Motor neuron (in vitro differentiated cells): ENCODE results near the gene MAGI2. TPM values are rescaled to one million over a fixed set of nuclear protein-coding genes. Genes with fewer than 3 reads are reported as not detected.

Experiments
- ATAC-seq, 8 experiments: fragments of 200-7000 bp; cut with Tn5 transposase; replicated peaks in 6 of 8; 2 replicates each; pipeline ENCODE4 v1.8.0; 2021; ENCODE audit warnings: mild to moderate bottlenecking in 8 of 8, moderate library complexity in 8 of 8
- H3K27ac ChIP-seq, 2 donors: fragments of 250-450 bp; sonication (Bioruptor Pico); 2 replicates each; pipeline ENCODE4 v1.9.0; 2021; ENCODE audit warnings: antibody characterized with exemption in 2 of 2, mild to moderate bottlenecking in 2 of 2, moderate library complexity in 1 of 2
- H3K4me1 ChIP-seq, 2 donors: fragments of 250-450 bp; sonication (Bioruptor Pico); replicated peaks in 1 of 2; 2 replicates each; pipeline ENCODE4 v1.6.1; 2021; ENCODE audit warnings: antibody characterized with exemption in 2 of 2, mild to moderate bottlenecking in 2 of 2, moderate library complexity in 1 of 2
- H3K4me3 ChIP-seq, 5 donors: fragments of 250-450 bp; sonication (Bioruptor Pico); 2 replicates each; pipeline ENCODE4 v1.9.0; 2021; ENCODE audit warnings: antibody characterized with exemption in 5 of 5, mild to moderate bottlenecking in 5 of 5, moderate library complexity in 4 of 5
- WGBS, 10 experiments: fragments of 450-650 bp; shearing (Covaris generic); methylation state at CpG; one replicate each; pipeline ENCODE4 v1.0.0; 2022; 5-methylcytosine and 5-hydroxymethylcytosine counted together
- in situ Hi-C, 9 experiments: fragments of 400-800 bp; cut with MboI; loops; one replicate each; pipeline ENCODE4 v1.15.0; 2021; ENCODE audit warnings: low sequenced_read_pairs in 9 of 9, low pct_unique_long_range_greater_than_20kb in 2 of 9; ENCODE audit not compliant: unreplicated experiment in 9 of 9
- total RNA-seq, 8 experiments: library from RNA; unstranded; fragments of 300-600 nt; gene quantifications; 2 replicates each; pipeline versions ENCODE4 v1.2.3 to v1.2.4, GENCODE V29; 2022

The MAGI2 gene
- total RNA-seq, 8 experiments from 2014 or later = 8.8 to 81.9 (median 28.2) TPM

DNA sequence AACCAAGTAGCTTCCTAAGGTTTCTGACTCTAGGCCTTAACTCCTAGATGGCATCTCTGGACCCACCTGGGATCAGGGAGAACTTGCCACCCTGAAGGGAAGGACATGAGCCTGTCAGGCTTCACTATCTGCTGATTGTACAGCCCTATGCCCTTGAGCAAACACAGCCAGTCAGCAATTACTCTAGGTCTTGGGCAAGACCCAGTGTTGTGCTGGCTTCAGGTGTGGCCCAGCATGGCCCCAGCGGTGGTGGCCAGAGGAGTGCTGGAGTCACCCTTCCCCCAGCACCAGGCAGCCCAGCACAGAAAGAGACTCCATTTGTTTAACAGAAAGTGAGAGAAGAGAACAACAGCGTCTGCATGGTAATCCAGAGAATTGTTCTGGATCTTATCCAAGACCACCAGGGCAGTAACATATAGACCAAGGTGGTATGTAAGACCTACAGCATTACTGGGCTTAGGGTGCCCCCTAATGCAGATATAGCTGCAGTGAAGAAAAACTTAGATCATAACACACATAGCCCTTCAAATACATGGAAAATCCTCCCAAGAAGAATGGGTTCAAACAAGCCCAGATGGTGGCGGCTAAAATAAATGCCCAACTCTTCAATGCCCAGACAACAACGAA, 207.7 kb downstream of the MAGI2 start:
- in situ Hi-C loops = no loop called here
- Histone ChIP-seq H3K27ac (no peak overlapping the region), H3K4me1 (no peaks in the 10 kb centered on the region), H3K4me3 (no peak overlapping the region)
- no peak for ATAC-seq
- WGBS, 10 experiments = 42 to 86% (median 72%) methylated on average over 1 to 3 of the region's 4 CpGs; no CpG with 5 or more reads in 2 of the 10 experiments

GRCh38 chr7:79244482-79244881, 209.0 kb downstream of the MAGI2 start:
- Histone ChIP-seq H3K4me1 (no peaks in the 10 kb centered on the region), H3K4me3 (no peak overlapping the region), H3K27ac (no peak overlapping the region)
- no peak for ATAC-seq
- WGBS, 10 experiments = 0 to 100% (median 71%) methylated on average over 1 of the region's 1 CpG; no CpG with 5 or more reads in 3 of the 10 experiments
- in situ Hi-C loops = no loop called here

DNA sequence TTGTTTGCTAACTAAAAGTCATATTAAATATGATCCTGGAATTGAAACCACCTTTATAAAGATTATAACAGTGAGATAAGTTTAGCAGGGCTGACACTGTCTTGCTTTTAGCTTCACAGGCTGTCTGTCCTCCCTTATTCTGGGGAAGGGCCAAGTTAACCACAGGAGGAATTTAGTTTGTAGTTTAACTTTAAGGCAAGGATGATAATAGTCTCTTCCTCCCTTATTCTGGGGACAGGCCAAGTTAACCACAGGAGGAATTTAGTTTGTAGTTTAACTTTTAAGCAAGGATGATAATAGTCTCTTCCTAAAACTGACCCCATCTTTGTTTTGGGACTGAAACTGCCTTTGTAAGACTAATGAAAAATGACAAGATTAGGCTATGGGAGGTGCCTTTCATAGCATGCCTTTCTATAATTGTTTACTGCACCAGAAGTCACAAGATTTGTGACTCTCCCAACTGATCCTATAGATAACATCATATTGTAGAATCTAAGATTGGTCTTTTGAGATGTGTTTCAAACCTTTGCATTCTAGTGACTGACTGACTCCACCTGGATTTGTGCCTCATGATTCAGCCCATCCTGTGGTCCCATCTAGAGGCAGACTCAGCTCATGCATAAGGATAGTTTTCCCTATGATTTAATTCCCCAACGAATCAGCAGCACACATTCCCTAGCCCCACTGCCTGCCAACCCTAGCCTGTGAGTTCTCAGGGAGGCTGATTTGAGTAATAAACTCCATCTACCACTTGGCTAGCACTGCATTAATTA, 212.0 kb downstream of the MAGI2 start:
- in situ Hi-C loops = no loop called here
- peak in 2 of 8 experiments; percentile 32 to 65 for ATAC-seq

DNA sequence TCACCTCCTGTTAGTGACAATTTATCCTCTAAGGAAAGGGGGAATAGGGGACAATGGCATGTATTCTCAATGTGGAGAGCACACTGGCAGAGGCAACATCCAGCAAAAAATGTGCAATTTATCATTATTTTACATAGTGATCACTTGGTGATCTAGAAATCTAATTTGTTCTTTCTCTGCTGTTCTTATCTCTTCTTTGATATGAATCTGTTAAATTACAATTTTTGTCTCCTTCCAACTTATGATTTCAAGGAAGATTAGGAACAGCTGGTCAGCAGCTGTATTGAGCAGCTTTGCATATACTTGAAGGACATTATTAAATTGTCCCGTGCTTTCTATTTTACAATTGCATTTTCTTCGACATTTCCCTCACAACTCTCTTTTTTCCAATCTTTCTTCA, 213.1 kb downstream of the MAGI2 start:
- no peak overlapping the region for H3K27ac ChIP-seq
- no peak for ATAC-seq

More for the DNA sequence above, 212.0 kb downstream of the MAGI2 start:
- WGBS, 10 experiments = 20 to 100% (median 33%) methylated on average over 1 of the region's 1 CpG; no CpG with 5 or more reads in 5 of the 10 experiments
- H3K4me1 ChIP-seq = no peaks in the 10 kb centered on the region
- H3K4me3 ChIP-seq = no peak overlapping the region
- H3K27ac ChIP-seq = no peak overlapping the region

GRCh38 chr7:79236352-79237028, 217.0 kb downstream of the MAGI2 start:
- WGBS, 10 experiments = 27 to 95% (median 84%) methylated on average over 1 to 4 of the region's 4 CpGs
- no peak for ATAC-seq
- H3K27ac ChIP-seq = no peak overlapping the region
- H3K4me1 ChIP-seq = no peaks in the 10 kb centered on the region
- in situ Hi-C loops = no loop called here
- H3K4me3 ChIP-seq = no peak overlapping the region

More for the DNA sequence above, 213.1 kb downstream of the MAGI2 start:
- in situ Hi-C loops = no loop called here
- no peak overlapping the region for H3K4me3 ChIP-seq
- H3K4me1 ChIP-seq = no peaks in the 10 kb centered on the region
- 0 to 100% (median 86%) methylated on average over 1 to 2 of the region's 2 CpGs; no CpG with 5 or more reads in 1 of the 10 experiments for WGBS, 10 experiments

GRCh38 chr7:79227044-79227443, 226.4 kb downstream of the MAGI2 start:
- H3K27ac ChIP-seq = no peak overlapping the region
- H3K4me3 ChIP-seq = no peak overlapping the region
- 0 to 60% (median 17%) methylated on average over 1 of the region's 1 CpG; no CpG with 5 or more reads in 3 of the 10 experiments for WGBS, 10 experiments
- ATAC-seq = peak in 6 of 8 experiments; percentile 36 to 73 (median 46)
- peaks cover 2 to 15% of the 10 kb centered on the region in 2 donors for H3K4me1 ChIP-seq
- in situ Hi-C loops = no loop called here

GRCh38 chr7:79221211-79221610, 232.3 kb downstream of the MAGI2 start:
- no peaks in the 10 kb centered on the region for H3K4me1 ChIP-seq
- 0 to 100% (median 90%) methylated on average over 1 to 2 of the region's 2 CpGs; no CpG with 5 or more reads in 3 of the 10 experiments for WGBS, 10 experiments
- no peak overlapping the region for H3K27ac ChIP-seq
- in situ Hi-C loops = no loop called here
- H3K4me3 ChIP-seq = no peak overlapping the region
- no peak for ATAC-seq

DNA sequence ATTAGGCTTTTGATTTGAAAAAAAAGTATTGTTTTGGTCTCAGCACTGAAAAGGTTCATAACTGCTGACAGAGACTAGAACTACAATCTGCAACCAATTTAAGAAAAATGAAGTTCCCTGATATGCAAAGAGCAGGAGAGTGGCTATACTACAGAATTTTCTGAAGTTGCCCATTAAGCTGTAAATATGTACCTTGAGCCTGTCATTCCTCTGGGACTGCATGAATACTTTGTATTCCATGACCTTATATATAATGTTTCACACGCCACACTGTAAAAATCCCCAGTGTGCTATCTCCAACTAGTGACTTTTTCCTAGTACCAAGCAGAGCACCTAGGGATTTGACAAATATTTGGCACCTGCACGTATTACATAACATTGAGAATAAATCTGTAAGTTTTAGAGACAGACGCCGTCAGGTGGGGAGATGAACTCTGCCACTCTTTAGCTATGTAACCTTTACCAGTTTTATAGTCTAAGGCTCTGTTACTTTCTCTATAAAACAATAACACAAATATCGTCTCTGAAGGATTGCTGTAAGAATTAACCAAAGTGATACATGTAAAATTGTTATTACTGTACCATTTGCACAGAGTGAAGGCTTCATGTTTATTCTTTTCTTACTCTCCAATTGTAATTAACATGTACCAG, 235.4 kb downstream of the MAGI2 start:
- WGBS, 10 experiments = 49 to 100% (median 91%) methylated on average over 1 to 5 of the region's 5 CpGs
- in situ Hi-C loops = no loop called here
- Histone ChIP-seq H3K4me3 (no peak overlapping the region), H3K27ac (no peak overlapping the region), H3K4me1 (no peaks in the 10 kb centered on the region)
- ATAC-seq = no peak

DNA sequence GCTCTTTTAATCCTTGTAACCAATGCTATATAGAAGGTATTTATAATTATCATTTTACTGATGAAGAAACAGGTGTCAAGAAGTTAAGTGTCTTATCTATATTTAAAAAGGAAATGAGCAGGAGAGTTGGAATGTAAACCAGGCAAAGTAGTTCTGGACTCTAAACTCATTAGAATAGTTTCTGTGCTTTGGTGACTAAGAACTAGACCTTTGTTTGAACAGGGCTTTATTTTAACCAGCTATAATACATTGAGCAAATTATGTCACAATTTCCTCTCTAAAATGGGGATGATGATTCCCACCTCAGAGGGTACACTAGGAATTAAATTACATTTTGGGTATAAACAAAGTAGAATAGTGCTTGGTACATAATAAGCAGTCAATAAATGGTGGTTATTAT, 236.0 kb downstream of the MAGI2 start:
- ATAC-seq = no peak
- Histone ChIP-seq H3K4me1 (no peaks in the 10 kb centered on the region), H3K4me3 (no peak overlapping the region), H3K27ac (no peak overlapping the region)
- in situ Hi-C loops = no loop called here

- in situ Hi-C loops = no loop called here
- ATAC-seq = no peak
- Histone ChIP-seq H3K4me1 (no peaks in the 10 kb centered on the region), H3K27ac (no peak overlapping the region), H3K4me3 (no peak overlapping the region)
- 40 to 100% (median 88%) methylated on average over 1 to 3 of the region's 4 CpGs; no CpG with 5 or more reads in 4 of the 10 experiments for WGBS, 10 experiments
Observed at GRCh38 chr7:79216236-79216635, 237.2 kb downstream of the MAGI2 start.

GRCh38 chr7:79212334-79212733, 241.1 kb downstream of the MAGI2 start:
- in situ Hi-C loops = no loop called here
- Histone ChIP-seq H3K4me1 (no peaks in the 10 kb centered on the region), H3K27ac (no peak overlapping the region), H3K4me3 (no peak overlapping the region)
- WGBS, 10 experiments = 57 to 100% (median 82%) methylated on average over 1 of the region's 1 CpG; no CpG with 5 or more reads in 2 of the 10 experiments
- ATAC-seq = no peak

- Histone ChIP-seq H3K4me1 (no peaks in the 10 kb centered on the region), H3K4me3 (no peak overlapping the region), H3K27ac (no peak overlapping the region)
- in situ Hi-C loops = no loop called here
- WGBS, 10 experiments = 59 to 100% (median 95%) methylated on average over 1 to 2 of the region's 2 CpGs; no CpG with 5 or more reads in 2 of the 10 experiments
- no peak for ATAC-seq
Observed at GRCh38 chr7:79211724-79212123, 241.7 kb downstream of the MAGI2 start.

GRCh38 chr7:79199961-79200360, 253.5 kb downstream of the MAGI2 start:
- in situ Hi-C loops = loop anchor here in 1 of 9 experiments (25.0 kb wide), 1 partner anchor 613 kb away; no protein-coding TSS in a partner anchor
- H3K4me3 ChIP-seq = no peak overlapping the region
- H3K4me1 ChIP-seq = no peaks in the 10 kb centered on the region
- 17 to 100% (median 81%) methylated on average over 1 to 2 of the region's 2 CpGs for WGBS, 10 experiments
- ATAC-seq = no peak
- no peak overlapping the region for H3K27ac ChIP-seq
